Measurements from ENCODE around the gene CCL26. TPM values are rescaled to one million over a fixed set of nuclear protein-coding genes. Genes with fewer than 3 reads are reported as not detected.

Gene CCL26
- total RNA-seq, 1 donor from 2014 or later, result not detected

DNA sequence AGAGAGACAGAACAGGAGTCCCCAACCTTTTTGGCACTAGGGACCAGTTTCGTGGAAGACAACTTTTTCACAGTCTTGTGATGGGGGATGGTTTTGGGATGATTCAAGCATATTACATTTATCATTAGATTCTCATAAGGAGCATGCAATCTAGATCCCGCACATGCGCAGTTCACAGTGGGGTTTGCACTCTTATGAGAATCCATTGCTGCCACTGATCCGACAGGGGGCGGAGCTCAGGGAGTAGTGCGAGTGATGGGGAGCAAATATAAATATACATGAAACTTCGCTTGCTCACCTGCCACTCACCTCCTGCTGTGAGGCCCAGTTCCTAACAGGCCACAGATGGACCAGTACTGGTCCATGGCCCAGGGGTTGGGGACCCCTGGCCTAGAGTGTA lies 14.2 kb downstream of the CCL26 start:
- H3K36me3 Mint-ChIP-seq (ENCODE audit: low read depth), result no peaks in the 10 kb centered on the region
- no peak overlapping the region for H3K27ac Mint-ChIP-seq (ENCODE audit: unreplicated experiment)
- no peak for DNase-seq (ENCODE audit: low spot score)
- no peaks in the 10 kb centered on the region for H3K27me3 Mint-ChIP-seq (ENCODE audit: low read depth)
- no peak overlapping the region for H3K4me3 Mint-ChIP-seq (ENCODE audit: unreplicated experiment)
- H3K9me3 Mint-ChIP-seq (ENCODE audit: low read depth), result no peaks in the 10 kb centered on the region
- TF ChIP-seq, protein P1, sequence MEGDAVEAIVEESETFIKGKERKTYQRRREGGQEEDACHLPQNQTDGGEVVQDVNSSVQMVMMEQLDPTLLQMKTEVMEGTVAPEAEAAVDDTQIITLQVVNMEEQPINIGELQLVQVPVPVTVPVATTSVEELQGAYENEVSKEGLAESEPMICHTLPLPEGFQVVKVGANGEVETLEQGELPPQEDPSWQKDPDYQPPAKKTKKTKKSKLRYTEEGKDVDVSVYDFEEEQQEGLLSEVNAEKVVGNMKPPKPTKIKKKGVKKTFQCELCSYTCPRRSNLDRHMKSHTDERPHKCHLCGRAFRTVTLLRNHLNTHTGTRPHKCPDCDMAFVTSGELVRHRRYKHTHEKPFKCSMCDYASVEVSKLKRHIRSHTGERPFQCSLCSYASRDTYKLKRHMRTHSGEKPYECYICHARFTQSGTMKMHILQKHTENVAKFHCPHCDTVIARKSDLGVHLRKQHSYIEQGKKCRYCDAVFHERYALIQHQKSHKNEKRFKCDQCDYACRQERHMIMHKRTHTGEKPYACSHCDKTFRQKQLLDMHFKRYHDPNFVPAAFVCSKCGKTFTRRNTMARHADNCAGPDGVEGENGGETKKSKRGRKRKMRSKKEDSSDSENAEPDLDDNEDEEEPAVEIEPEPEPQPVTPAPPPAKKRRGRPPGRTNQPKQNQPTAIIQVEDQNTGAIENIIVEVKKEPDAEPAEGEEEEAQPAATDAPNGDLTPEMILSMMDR (IDR thresholded peaks at IDR 0.05), result no peak
- H3K4me1 Mint-ChIP-seq (ENCODE audit: low read depth), result peaks cover 7% of the 10 kb centered on the region

GRCh38 chr7:75756991-75757676 lies 14.9 kb downstream of the CCL26 start:
- DNase-seq (ENCODE audit: low spot score), result no peak
- TF ChIP-seq, protein P1 (IDR thresholded peaks at IDR 0.05), result peak; percentile 77
- no peaks in the 10 kb centered on the region for H3K9me3 Mint-ChIP-seq (ENCODE audit: low read depth)
- no peak overlapping the region for H3K4me3 Mint-ChIP-seq (ENCODE audit: unreplicated experiment)
- no peaks in the 10 kb centered on the region for H3K27me3 Mint-ChIP-seq (ENCODE audit: low read depth)
- H3K36me3 Mint-ChIP-seq (ENCODE audit: low read depth), result no peaks in the 10 kb centered on the region
- H3K27ac Mint-ChIP-seq (ENCODE audit: unreplicated experiment), result no peak overlapping the region
- peaks cover 5% of the 10 kb centered on the region for H3K4me1 Mint-ChIP-seq (ENCODE audit: low read depth)

- peaks cover 5% of the 10 kb centered on the region for H3K4me1 Mint-ChIP-seq (ENCODE audit: low read depth)
- H3K27me3 Mint-ChIP-seq (ENCODE audit: low read depth), result no peaks in the 10 kb centered on the region
- no peak for DNase-seq (ENCODE audit: low spot score)
- TF ChIP-seq, protein P1 (IDR thresholded peaks at IDR 0.05), result no peak
- H3K36me3 Mint-ChIP-seq (ENCODE audit: low read depth), result no peaks in the 10 kb centered on the region
- no peak overlapping the region for H3K27ac Mint-ChIP-seq (ENCODE audit: unreplicated experiment)
- no peaks in the 10 kb centered on the region for H3K9me3 Mint-ChIP-seq (ENCODE audit: low read depth)
- H3K4me3 Mint-ChIP-seq (ENCODE audit: unreplicated experiment), result no peak overlapping the region
Measured at GRCh38 chr7:75756206-75756990, 15.6 kb downstream of the CCL26 start.

DNA sequence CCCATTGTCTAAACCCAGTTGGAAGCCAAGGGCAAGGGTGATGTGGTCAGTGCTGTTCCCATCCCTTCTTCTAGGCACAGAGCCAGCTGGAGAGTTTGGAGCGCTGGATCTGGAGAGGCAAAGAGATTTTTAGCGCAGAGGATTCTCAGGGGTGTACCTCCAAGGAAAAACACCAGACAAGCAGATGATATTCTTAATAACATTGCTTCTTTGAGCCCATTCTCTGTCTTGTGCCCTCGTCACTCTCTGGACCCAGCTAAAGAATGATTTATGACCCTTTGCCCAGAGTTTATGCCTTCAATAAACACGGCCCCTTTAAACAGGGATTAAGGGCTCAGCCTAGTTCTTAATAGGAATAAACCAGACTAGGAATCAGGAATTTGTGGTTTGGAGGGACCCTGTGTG lies 28.6 kb downstream of the CCL26 start:
- H3K27me3 Mint-ChIP-seq (ENCODE audit: low read depth), result peaks cover 1% of the 10 kb centered on the region
- TF ChIP-seq, protein P1 (IDR thresholded peaks at IDR 0.05), result no peak
- H3K4me1 Mint-ChIP-seq (ENCODE audit: low read depth), result peaks cover 10% of the 10 kb centered on the region
- H3K9me3 Mint-ChIP-seq (ENCODE audit: low read depth), result no peaks in the 10 kb centered on the region
- H3K27ac Mint-ChIP-seq (ENCODE audit: unreplicated experiment), result no peak overlapping the region
- H3K36me3 Mint-ChIP-seq (ENCODE audit: low read depth), result no peaks in the 10 kb centered on the region
- no peak overlapping the region for H3K4me3 Mint-ChIP-seq (ENCODE audit: unreplicated experiment)
- DNase-seq (ENCODE audit: low spot score), result no peak

- Mint-ChIP-seq H3K4me3 (ENCODE audit: unreplicated experiment) (no peak overlapping the region), H3K27ac (ENCODE audit: unreplicated experiment) (no peak overlapping the region)
- TF ChIP-seq, protein P1 (IDR thresholded peaks at IDR 0.05), result no peak
Measured at GRCh38 chr7:75740846-75741497, 31.0 kb downstream of the CCL26 start.

More at GRCh38 chr7:75740846-75741497, 31.0 kb downstream of the CCL26 start:
- H3K27me3 Mint-ChIP-seq (ENCODE audit: low read depth), result peaks cover 1% of the 10 kb centered on the region
- H3K4me1 Mint-ChIP-seq (ENCODE audit: low read depth), result peaks cover 30% of the 10 kb centered on the region
- H3K36me3 Mint-ChIP-seq (ENCODE audit: low read depth), result no peaks in the 10 kb centered on the region
- DNase-seq (ENCODE audit: low spot score), result no peak
- H3K9me3 Mint-ChIP-seq (ENCODE audit: low read depth), result no peaks in the 10 kb centered on the region
